WTC11 (cell line): ENCODE results near the gene RBMS1. TPM values are rescaled to one million over a fixed set of nuclear protein-coding genes. Genes with fewer than 3 reads are reported as not detected.

Experiments
- ATAC-seq: fragments of 200-7000 bp; cut with Tn5 transposase; 2 replicates; pipeline ENCODE4 v1.10.0; 2021; ENCODE audit warnings: mild to moderate bottlenecking, moderate library complexity
- CTCF ChIA-PET: fragments of 300-600 bp; sonication (Branson Sonifier 250); formaldehyde crosslinking; loops from one replicate; lab custom pipeline; 2021; ENCODE audit warnings: antibody characterized with exemption; lab: Charles Lee
- POLR2A ChIA-PET: fragments of 350-600 bp; sonication (Branson Sonifier 250); formaldehyde crosslinking; loops from one replicate; lab custom pipeline; 2021; ENCODE audit warnings: antibody characterized with exemption; lab: Charles Lee
- DNase-seq: peaks from one replicate; pipeline ENCODE4 v3.0.0; 2021; ENCODE audit warnings: low spot score
- H3K27ac Mint-ChIP-seq: 2 replicates; pipeline ENCODE4 v1.8.0; 2021; ENCODE audit warnings: mixed read lengths
- H3K27me3 Mint-ChIP-seq: 2 replicates; pipeline ENCODE4 v1.8.0; 2021; ENCODE audit warnings: low read depth, mild to moderate bottlenecking, moderate library complexity, mixed read lengths
- H3K36me3 Mint-ChIP-seq: 2 replicates; pipeline ENCODE4 v1.8.0; 2021; ENCODE audit warnings: mixed read lengths
- H3K4me1 Mint-ChIP-seq: 2 replicates; pipeline ENCODE4 v1.8.0; 2022; ENCODE audit warnings: mixed read lengths
- H3K4me3 Mint-ChIP-seq: 2 replicates; pipeline ENCODE4 v1.8.0; 2021; ENCODE audit warnings: mild to moderate bottlenecking, moderate library complexity, mixed read lengths
- H3K9me3 Mint-ChIP-seq: 2 replicates; pipeline ENCODE4 v1.8.0; 2021; ENCODE audit warnings: mixed read lengths
- CREB1 ChIP-seq: sonication (generic); formaldehyde crosslinking; IDR thresholded peaks from 2 replicates; pipeline ENCODE4 v1.8.0; 2023; ENCODE audit warnings: mild to moderate bottlenecking, missing genetic modification reagents
- CREM ChIP-seq: sonication (generic); formaldehyde crosslinking; IDR thresholded peaks from 2 replicates; pipeline ENCODE4 v1.8.1; 2022; ENCODE audit warnings: mild to moderate bottlenecking, missing genetic modification reagents, moderate library complexity
- E2F4 ChIP-seq: sonication (generic); formaldehyde crosslinking; IDR thresholded peaks from 2 replicates; pipeline ENCODE4 v1.8.1; 2022; ENCODE audit warnings: low read depth, mild to moderate bottlenecking, moderate library complexity, missing genetic modification reagents, borderline replicate concordance
- ESRRA ChIP-seq: sonication (generic); formaldehyde crosslinking; IDR thresholded peaks from 2 replicates; pipeline ENCODE4 v1.8.1; 2022; ENCODE audit warnings: mild to moderate bottlenecking, missing genetic modification reagents, borderline replicate concordance
- ETV6 ChIP-seq: sonication (generic); formaldehyde crosslinking; IDR thresholded peaks from 2 replicates; pipeline ENCODE4 v1.8.1; 2022; ENCODE audit warnings: mild to moderate bottlenecking, missing genetic modification reagents
- GRHL2 ChIP-seq: fragments of 250-450 bp; sonication (Bioruptor Pico); IDR thresholded peaks from 2 replicates; pipeline ENCODE4 v1.8.0; 2022; ENCODE audit warnings: mild to moderate bottlenecking, moderate library complexity; ENCODE audit not compliant: insufficient replicate concordance, severe bottlenecking
- GTF2I ChIP-seq: fragments of 250-450 bp; sonication (Bioruptor Pico); conservative IDR thresholded peaks from 2 replicates; pipeline ENCODE4 v1.4.0; 2021; ENCODE audit warnings: mild to moderate bottlenecking
- HMGXB4 ChIP-seq: sonication (generic); formaldehyde crosslinking; IDR thresholded peaks from 2 replicates; pipeline ENCODE4 v1.8.1; 2023; ENCODE audit warnings: mild to moderate bottlenecking, moderate library complexity, missing genetic modification reagents
- MLX ChIP-seq: sonication (generic); formaldehyde crosslinking; IDR thresholded peaks from 2 replicates; pipeline ENCODE4 v1.8.1; 2023; ENCODE audit warnings: mild to moderate bottlenecking, missing genetic modification reagents, moderate library complexity
- MYBL2 ChIP-seq: sonication (generic); formaldehyde crosslinking; IDR thresholded peaks from 2 replicates; pipeline ENCODE4 v1.8.1; 2023; ENCODE audit warnings: mild to moderate bottlenecking, moderate library complexity, missing genetic modification reagents
- NFYB ChIP-seq: sonication (generic); formaldehyde crosslinking; conservative IDR thresholded peaks from 2 replicates; pipeline ENCODE4 v1.8.0; 2022; ENCODE audit warnings: low read depth, missing genetic modification reagents
- PRDM15 ChIP-seq: sonication (generic); formaldehyde crosslinking; IDR thresholded peaks from 2 replicates; pipeline ENCODE4 v1.8.0; 2022; ENCODE audit warnings: missing genetic modification reagents
- RORB ChIP-seq: fragments of 250-450 bp; sonication (Bioruptor Pico); IDR thresholded peaks from 2 replicates; pipeline ENCODE4 v1.9.0; 2021; ENCODE audit warnings: mild to moderate bottlenecking
- ZNF423 ChIP-seq: fragments of 250-450 bp; sonication (Bioruptor Pico); IDR thresholded peaks from 2 replicates; pipeline ENCODE4 v2.1.2; 2022; ENCODE audit warnings: mild to moderate bottlenecking, moderate library complexity
- total RNA-seq: library from RNA; stranded (reverse); gene quantifications from 3 replicates; pipeline ENCODE4 v1.2.3, GENCODE V29; 2021
- TF ChIP-seq, protein P1 (sequence below): fragments of 250-450 bp; sonication (Bioruptor Pico); IDR thresholded peaks from 2 replicates; pipeline ENCODE4 v1.9.0; 2021; ENCODE audit warnings: mild to moderate bottlenecking, borderline replicate concordance
- TF ChIP-seq, protein P2 (sequence below): sonication (generic); formaldehyde crosslinking; IDR thresholded peaks from 2 replicates; pipeline ENCODE4 v1.8.1; 2023; ENCODE audit warnings: mild to moderate bottlenecking, missing genetic modification reagents, moderate library complexity
- TF ChIP-seq, protein P3 (sequence below): sonication (generic); formaldehyde crosslinking; IDR thresholded peaks from 2 replicates; pipeline ENCODE4 v1.8.0; 2023; ENCODE audit warnings: missing genetic modification reagents
- TF ChIP-seq, protein P4 (sequence below): sonication (generic); formaldehyde crosslinking; IDR thresholded peaks from 2 replicates; pipeline ENCODE4 v1.8.0; 2022; ENCODE audit warnings: mild to moderate bottlenecking, missing genetic modification reagents
- TF ChIP-seq, protein P5 (sequence below): sonication (generic); formaldehyde crosslinking; IDR thresholded peaks from 2 replicates; pipeline ENCODE4 v1.8.1; 2022; ENCODE audit warnings: low read depth, missing genetic modification reagents, borderline replicate concordance
- TF ChIP-seq, protein P6 (sequence below): fragments of 200-600 bp; IDR thresholded peaks from 2 replicates; pipeline ENCODE4 v1.8.0; 2022; ENCODE audit warnings: antibody characterized with exemption

The RBMS1 gene
- total RNA-seq, 1 experiment from 2014 or later, result 56.3 TPM

DNA sequence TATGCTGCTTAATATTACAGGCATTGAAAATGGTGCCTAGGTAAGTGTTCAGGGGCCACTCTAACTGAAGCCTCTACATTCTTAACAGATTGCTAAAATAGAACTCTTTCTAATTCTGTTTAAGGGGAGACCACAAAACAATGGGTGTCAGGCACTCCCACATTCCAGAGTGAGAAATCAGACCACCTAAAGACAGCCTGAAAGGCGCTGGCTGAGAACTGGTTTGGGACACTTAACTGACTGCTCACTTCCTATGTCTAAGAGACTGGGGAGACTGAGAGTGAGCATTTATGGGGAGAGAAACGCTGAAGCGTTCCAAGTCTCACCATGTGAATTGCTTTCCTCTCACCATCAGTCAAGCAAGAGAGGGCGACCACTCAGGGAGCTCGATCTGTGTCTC, 184.7 kb downstream of the RBMS1 start (continued):
- TF ChIP-seq, protein P1, sequence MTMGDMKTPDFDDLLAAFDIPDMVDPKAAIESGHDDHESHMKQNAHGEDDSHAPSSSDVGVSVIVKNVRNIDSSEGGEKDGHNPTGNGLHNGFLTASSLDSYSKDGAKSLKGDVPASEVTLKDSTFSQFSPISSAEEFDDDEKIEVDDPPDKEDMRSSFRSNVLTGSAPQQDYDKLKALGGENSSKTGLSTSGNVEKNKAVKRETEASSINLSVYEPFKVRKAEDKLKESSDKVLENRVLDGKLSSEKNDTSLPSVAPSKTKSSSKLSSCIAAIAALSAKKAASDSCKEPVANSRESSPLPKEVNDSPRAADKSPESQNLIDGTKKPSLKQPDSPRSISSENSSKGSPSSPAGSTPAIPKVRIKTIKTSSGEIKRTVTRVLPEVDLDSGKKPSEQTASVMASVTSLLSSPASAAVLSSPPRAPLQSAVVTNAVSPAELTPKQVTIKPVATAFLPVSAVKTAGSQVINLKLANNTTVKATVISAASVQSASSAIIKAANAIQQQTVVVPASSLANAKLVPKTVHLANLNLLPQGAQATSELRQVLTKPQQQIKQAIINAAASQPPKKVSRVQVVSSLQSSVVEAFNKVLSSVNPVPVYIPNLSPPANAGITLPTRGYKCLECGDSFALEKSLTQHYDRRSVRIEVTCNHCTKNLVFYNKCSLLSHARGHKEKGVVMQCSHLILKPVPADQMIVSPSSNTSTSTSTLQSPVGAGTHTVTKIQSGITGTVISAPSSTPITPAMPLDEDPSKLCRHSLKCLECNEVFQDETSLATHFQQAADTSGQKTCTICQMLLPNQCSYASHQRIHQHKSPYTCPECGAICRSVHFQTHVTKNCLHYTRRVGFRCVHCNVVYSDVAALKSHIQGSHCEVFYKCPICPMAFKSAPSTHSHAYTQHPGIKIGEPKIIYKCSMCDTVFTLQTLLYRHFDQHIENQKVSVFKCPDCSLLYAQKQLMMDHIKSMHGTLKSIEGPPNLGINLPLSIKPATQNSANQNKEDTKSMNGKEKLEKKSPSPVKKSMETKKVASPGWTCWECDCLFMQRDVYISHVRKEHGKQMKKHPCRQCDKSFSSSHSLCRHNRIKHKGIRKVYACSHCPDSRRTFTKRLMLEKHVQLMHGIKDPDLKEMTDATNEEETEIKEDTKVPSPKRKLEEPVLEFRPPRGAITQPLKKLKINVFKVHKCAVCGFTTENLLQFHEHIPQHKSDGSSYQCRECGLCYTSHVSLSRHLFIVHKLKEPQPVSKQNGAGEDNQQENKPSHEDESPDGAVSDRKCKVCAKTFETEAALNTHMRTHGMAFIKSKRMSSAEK (CRISPR knock-in tag), result no peak
- TF ChIP-seq NFYB (no peak), CREM (no peak), ESRRA (CRISPR knock-in tag) (no peak), RORB (CRISPR knock-in tag) (no peak), MLX (no peak), GRHL2 (no peak), GTF2I (CRISPR knock-in tag) (no peak), ETV6 (no peak), CREB1 (CRISPR knock-in tag) (no peak)
- TF ChIP-seq, protein P2, sequence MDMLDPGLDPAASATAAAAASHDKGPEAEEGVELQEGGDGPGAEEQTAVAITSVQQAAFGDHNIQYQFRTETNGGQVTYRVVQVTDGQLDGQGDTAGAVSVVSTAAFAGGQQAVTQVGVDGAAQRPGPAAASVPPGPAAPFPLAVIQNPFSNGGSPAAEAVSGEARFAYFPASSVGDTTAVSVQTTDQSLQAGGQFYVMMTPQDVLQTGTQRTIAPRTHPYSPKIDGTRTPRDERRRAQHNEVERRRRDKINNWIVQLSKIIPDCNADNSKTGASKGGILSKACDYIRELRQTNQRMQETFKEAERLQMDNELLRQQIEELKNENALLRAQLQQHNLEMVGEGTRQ (CRISPR knock-in tag), result no peak

GRCh38 chr2:160308476-160308875, 185.1 kb downstream of the RBMS1 start:
- no peak overlapping the region for H3K4me3 Mint-ChIP-seq
- no peak for DNase-seq
- H3K9me3 Mint-ChIP-seq, result no peaks in the 10 kb centered on the region
- CTCF ChIA-PET, result interaction anchor here (1.7 kb wide), 1 partner anchor 16 kb away, joined by 5 read pairs; no protein-coding TSS in a partner anchor
- no peaks in the 10 kb centered on the region for H3K36me3 Mint-ChIP-seq
- peaks cover 15% of the 10 kb centered on the region for H3K4me1 Mint-ChIP-seq
- no peaks in the 10 kb centered on the region for H3K27me3 Mint-ChIP-seq
- no peak overlapping the region for H3K27ac Mint-ChIP-seq
- ATAC-seq, result no peak
- POLR2A ChIA-PET, result interaction anchor here (1.7 kb wide), 1 partner anchor 16 kb away, joined by 4 read pairs; no protein-coding TSS in a partner anchor
- TF ChIP-seq, protein P3, sequence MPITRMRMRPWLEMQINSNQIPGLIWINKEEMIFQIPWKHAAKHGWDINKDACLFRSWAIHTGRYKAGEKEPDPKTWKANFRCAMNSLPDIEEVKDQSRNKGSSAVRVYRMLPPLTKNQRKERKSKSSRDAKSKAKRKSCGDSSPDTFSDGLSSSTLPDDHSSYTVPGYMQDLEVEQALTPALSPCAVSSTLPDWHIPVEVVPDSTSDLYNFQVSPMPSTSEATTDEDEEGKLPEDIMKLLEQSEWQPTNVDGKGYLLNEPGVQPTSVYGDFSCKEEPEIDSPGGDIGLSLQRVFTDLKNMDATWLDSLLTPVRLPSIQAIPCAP (CRISPR knock-in tag), result no peak
- TF ChIP-seq, protein P4, sequence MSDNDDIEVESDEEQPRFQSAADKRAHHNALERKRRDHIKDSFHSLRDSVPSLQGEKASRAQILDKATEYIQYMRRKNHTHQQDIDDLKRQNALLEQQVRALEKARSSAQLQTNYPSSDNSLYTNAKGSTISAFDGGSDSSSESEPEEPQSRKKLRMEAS (CRISPR knock-in tag), result no peak
- TF ChIP-seq, protein P5, sequence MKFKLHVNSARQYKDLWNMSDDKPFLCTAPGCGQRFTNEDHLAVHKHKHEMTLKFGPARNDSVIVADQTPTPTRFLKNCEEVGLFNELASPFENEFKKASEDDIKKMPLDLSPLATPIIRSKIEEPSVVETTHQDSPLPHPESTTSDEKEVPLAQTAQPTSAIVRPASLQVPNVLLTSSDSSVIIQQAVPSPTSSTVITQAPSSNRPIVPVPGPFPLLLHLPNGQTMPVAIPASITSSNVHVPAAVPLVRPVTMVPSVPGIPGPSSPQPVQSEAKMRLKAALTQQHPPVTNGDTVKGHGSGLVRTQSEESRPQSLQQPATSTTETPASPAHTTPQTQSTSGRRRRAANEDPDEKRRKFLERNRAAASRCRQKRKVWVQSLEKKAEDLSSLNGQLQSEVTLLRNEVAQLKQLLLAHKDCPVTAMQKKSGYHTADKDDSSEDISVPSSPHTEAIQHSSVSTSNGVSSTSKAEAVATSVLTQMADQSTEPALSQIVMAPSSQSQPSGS, result no peak
- TF ChIP-seq PRDM15 (CRISPR knock-in tag) (no peak), ETV6 (no peak), E2F4 (no peak), ZNF423 (no peak), MYBL2 (CRISPR knock-in tag) (no peak), HMGXB4 (CRISPR knock-in tag) (no peak)
- TF ChIP-seq, protein P6, sequence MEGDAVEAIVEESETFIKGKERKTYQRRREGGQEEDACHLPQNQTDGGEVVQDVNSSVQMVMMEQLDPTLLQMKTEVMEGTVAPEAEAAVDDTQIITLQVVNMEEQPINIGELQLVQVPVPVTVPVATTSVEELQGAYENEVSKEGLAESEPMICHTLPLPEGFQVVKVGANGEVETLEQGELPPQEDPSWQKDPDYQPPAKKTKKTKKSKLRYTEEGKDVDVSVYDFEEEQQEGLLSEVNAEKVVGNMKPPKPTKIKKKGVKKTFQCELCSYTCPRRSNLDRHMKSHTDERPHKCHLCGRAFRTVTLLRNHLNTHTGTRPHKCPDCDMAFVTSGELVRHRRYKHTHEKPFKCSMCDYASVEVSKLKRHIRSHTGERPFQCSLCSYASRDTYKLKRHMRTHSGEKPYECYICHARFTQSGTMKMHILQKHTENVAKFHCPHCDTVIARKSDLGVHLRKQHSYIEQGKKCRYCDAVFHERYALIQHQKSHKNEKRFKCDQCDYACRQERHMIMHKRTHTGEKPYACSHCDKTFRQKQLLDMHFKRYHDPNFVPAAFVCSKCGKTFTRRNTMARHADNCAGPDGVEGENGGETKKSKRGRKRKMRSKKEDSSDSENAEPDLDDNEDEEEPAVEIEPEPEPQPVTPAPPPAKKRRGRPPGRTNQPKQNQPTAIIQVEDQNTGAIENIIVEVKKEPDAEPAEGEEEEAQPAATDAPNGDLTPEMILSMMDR, result no peak
